HG03095 (cell line): Measurements from ENCODE around the gene DNAH14.
A peak's percentile ranks its signal among the peaks of the same experiment; 100 is the strongest.

Experiments
- ATAC-seq: cut with Tn5 transposase; IDR thresholded peaks from one replicate; pipeline ENCODE4 v1.9.1; 2021; ENCODE audit warnings: moderate library complexity; ENCODE audit not compliant: unreplicated experiment

The DNAH14 gene

GRCh38 chr1:225424562-225425200, 495.2 kb downstream of the DNAH14 start:
- no peak for ATAC-seq

DNA sequence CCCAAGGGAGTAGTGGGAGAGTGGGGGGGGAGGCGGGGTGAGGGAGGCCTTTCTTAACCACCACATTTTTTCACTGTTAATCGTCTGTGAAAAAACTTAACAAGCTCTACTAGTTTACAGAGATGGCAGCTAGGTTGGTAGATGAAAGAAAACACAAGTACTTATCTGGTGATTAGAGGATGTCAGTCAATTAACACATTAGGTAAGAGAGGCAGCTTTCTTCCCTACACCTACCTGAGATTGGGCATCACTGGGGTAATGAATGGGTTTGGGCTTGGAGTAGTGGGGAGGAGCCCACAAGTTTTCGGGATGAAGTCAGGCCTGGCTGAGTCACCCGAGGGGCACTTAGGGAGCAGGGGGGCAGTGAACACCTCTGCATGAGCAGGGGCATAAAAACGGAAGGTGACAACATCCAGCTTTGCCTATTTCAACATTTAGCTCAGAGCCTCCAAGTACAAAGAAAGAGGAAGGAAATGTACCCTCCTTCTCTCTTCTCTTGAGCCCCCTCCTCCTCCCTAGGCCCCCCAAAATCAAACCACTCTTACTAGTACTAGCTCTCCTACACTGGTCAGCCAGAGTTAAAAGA, 495.8 kb downstream of the DNAH14 start:
- ATAC-seq, result no peak

GRCh38 chr1:225426395-225427234, 497.1 kb downstream of the DNAH14 start:
- ATAC-seq, result no peak

DNA sequence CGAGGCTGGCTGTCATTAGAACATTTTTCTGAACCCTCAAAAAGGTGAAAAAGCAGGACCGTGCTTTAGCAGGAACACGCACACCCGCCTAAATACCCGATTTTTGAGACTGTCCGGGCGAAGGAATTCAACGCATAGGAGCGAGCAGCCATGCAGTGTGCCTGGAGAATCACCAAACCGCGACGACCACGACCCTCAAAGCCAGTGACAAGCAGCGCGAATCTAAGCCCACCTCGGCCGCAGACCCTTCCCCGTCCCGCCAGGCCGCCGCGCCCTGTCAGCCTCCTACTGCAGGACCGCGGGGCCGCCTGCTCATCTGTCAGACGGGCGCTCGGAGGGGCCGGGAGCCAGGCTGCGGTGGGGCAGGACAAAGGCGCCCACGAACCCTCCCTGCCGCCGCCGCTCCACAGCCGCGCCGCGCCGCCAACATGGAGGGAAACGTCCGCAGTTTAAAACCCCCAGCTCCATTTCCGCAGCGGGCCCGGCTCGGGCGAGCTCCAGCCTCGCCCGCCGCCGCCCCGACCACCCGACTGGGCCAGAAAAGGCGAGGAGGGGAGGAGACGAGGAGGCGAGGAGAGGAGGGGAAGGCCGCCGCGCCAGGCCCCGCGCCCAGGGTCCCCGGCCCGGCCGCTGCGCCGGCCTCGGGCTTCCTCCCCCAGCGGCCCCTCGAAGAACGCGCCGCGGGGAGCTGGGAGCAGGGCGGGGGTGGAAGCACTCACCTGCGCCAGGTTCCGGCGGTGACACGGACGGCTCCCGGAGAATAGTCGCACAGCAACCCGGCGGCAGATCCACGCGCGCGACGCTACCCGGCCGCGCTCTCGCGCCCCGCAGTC, 498.0 kb downstream of the DNAH14 start, which contains the start of gene LBR:
Gene LBR (minus strand): TSS at position 804 of the 833 bp plus-strand sequence. CDS start 3,963 bp downstream, outside the sequence.
- no peak for ATAC-seq

GRCh38 chr1:225428068-225428880, 498.8 kb downstream of the DNAH14 start:
- ATAC-seq, result peak; percentile 90

DNA sequence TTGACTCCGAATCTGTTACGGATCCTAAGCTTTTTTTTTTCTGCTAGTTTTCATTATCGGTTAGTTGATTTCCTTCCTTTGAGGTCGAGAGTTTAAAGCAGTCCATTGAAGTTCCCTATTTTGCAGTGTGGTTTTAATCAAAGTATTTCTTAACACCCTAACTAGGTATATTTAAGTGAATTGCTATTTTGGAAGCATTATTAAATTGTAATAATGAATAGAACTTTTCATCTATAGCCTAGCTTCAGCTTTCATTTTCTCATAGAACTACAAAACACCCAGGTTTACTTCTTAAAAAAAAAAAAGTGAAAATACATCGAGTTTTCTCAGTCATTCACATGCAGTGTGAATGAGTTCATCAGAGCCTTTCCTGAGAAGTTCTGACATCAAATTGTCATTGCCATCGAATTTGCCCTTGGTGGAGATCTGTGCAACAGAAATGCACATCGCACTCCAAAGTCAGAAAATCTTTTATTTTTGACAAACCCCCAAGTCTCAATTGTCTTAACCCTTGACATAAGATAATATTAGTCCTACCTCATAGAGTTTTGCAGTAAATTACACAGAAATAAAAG, 499.5 kb downstream of the DNAH14 start:
- ATAC-seq, result no peak

DNA sequence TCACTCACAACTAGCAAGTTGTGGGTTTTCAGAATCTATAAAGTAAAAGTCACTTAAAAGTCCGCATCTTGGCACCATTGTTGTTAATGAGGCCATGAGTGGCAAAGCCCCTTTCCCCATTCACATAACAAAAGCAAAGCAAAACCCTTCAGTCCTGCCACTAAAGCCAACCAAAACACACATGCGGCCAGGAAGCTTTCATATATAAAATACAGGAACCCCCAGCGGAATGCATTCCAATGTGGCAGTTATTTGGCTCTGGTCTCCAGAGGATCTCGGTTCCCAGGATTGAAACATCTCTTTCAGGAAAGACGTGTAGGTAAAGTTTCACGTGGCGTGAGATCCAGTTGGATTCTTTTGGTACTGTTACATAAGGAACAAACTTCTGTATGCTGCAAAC, 500.8 kb downstream of the DNAH14 start:
- ATAC-seq, result no peak

DNA sequence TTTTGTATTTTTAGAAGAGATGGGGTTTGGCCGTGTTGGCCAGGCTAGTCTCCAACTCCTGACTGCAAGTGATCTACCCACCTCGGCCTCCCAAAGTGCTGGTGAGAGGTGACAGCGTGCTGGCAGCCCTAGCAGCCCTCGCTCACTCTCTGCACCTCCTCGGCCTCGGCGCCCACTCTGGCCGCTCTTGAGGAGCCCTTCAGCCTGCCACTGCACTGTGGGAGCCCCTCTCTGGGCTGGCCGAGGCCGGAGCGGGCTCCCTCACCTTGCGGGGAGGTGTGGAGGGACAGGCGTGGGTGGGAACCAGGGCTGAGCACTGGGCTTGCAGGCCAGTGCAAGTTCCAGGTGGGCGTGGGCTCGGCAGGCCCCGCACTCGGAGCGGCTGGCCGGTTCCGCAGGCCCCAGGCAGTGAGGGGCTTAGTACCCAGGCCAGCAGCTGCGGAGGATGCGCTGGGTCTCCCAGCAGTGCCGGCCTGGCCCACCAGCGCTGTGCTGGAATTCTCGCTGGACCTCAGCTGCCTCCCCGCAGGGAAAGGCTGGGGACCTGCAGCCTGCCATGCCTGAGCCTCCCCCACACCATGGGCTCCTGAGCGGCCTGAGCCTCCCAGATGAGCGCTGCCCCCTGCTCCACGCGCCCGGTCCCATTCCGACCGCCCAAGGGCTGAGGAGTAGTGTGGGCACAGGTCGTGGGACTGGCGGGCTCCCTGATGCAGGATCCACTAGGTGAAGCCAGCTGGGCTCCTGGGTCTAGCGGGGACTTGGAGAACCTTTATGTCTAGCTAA, 501.8 kb downstream of the DNAH14 start:
- ATAC-seq, result no peak

- ATAC-seq, result no peak
These were observed 504.6 kb downstream of the DNAH14 start for GRCh38 chr1:225434046-225434445.

- ATAC-seq, result no peak
These were observed 505.6 kb downstream of the DNAH14 start for GRCh38 chr1:225435076-225435475.

DNA sequence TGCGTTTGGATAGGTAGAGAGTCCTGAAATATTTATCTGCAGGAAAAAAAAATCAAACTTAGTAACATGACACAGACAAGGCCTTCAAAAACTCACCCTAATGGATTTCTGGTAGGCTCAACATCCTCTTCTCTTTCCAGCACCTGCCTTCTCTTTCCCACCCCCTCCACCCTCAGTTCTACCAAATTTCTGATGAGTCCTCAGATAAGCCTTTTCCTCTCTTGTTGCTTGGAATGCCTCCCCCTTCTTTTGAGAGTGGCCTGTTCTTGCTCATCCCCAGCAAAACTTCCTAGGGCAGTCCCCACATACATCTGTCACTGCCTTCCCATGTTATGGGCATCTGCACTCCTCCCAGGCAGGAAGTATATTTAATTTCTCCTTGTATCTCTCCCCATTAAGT, 506.0 kb downstream of the DNAH14 start:
- peak; percentile 31 for ATAC-seq

DNA sequence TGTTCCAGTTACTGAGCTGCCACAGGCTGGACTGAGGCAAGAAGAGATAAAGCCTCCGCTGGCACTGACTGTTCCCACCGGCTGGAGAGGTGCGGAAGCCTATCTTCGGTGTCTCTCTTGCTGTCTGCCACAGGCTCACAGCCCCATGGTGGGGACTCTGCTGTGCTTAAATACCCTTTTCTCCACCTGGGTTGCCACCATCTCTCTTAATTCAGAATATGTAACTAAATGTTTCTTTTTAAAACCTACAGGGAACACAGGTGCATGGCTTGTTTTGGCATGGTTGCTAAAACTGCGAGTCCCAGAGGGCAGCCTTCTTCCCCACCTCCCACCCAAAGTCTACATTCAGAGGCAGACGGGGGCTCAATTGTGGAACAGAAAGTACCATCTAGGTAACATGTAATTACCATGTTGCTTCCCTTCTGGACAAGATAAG, 506.5 kb downstream of the DNAH14 start:
- ATAC-seq, result peak; percentile 58

- no peak for ATAC-seq
These were observed 508.4 kb downstream of the DNAH14 start for GRCh38 chr1:225437710-225438437.

DNA sequence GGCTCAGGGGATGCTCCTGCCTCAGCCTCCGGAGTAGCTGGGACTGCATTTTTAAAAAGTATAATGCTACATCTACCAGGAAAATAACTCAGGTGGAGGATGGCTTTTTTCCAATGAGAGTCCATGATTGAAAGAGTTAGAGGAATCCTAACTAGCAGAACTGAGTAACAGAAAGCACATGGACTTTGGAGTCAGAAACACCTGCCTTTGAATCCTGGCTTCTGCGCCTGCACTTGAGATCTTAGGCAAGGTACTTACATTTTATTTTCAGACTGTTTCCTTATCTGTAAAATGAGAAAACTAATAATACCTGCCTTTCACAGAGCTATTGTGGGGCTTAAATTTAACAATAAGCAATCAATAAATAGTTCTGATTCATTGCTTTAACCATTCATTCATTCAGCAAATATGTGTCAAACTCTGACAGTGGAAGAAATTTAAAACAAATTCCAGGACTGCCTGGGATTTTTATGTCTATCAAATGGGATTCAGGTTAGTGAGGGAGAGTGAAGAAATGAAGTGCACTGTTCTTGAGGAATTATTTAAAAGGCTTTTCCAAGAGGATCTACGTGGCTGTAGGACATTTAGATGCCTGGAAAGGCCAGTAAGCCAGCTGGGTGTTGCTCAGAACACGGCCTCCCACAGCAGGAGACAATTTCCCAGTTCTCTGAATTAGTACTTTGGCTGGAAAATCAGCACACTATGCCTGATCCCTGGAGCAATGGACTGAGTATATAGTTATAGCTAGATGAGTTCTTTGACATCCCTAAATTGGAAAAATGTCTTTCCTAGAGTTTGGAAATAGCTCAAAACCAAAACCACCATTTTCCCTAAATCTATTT, 511.1 kb downstream of the DNAH14 start:
- no peak for ATAC-seq

- peak; percentile 38 for ATAC-seq
These were observed 512.0 kb downstream of the DNAH14 start for GRCh38 chr1:225441314-225442122.

GRCh38 chr1:225442123-225442505, 512.6 kb downstream of the DNAH14 start:
- ATAC-seq, result no peak
